Measurements from ENCODE around the gene ALOX12B.

- TF ChIP-seq CTCF (IDR thresholded peaks at IDR 0.05) (no peak), EZH2 (IDR thresholded peaks at IDR 0.05; ENCODE audit: borderline replicate concordance, insufficient read depth, low read depth, low read length, poor library complexity, severe bottlenecking) (no peak)
Observed at GRCh38 chr17:8096541-8096940, 9.0 kb upstream of the ALOX12B start.

Measured in B cell (primary cell).